ENCODE results near the gene NDUFAF8. TPM values are rescaled to one million over a fixed set of nuclear protein-coding genes. Genes with fewer than 3 reads are reported as not detected.

The NDUFAF8 gene
- total RNA-seq, 2 experiments from 2014 or later = 129 to 165 TPM

DNA sequence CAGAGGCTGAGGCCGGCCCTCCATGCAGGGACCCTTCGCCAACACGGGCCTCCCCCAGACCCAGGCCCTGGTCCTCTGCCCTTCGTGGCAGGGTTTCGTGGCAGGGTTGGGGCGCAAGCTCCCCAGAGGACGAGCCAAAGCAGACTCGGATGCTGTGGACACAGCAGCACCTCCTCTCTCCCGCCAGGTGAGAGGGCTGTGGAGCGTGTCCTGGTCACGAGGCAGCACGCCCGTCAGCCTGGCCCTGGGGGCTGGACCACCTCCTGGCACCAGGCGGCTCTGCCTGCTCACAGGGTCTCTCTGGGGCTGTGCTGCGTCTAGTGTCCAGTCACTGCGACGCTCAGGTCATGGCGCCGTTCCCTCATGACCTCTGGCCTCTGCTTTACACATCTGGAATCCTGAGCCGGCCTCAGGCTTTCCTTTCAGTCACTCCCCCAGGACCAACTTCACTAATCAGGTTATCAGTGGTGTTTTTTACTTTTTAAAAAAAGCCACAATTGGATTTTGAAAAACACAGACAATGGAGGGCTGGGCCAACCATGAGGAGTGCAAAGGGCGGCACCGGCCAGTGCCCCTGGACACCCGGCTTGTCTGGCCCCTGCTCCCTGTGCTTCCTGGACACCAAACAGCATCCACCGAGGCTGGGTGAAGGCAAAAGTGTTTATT lies 5.4 kb downstream of the NDUFAF8 start:
- Histone ChIP-seq H3K9me3 (ENCODE audit: low read length) (no peaks in the 10 kb centered on the region), H3K27ac (ENCODE audit: low read depth, low read length, poor library complexity, severe bottlenecking) (peak overlapping the region; percentile 23), H3K36me3 (ENCODE audit: insufficient read depth, low read length) (peaks cover 44% of the 10 kb centered on the region), H3K4me2 (ENCODE audit: low read length) (no peak overlapping the region), H3K4me3 (ENCODE audit: low read depth, low read length, poor library complexity, severe bottlenecking) (no peak overlapping the region), H2AFZ (ENCODE audit: low read length) (no peak overlapping the region), H3K4me1 (ENCODE audit: insufficient read depth, low read length, poor library complexity, severe bottlenecking) (peaks cover 39% of the 10 kb centered on the region), H3K79me2 (ENCODE audit: insufficient read depth, low read depth, low read length) (peaks cover 20% of the 10 kb centered on the region), H3K9me2 (ENCODE audit: insufficient read depth, low read length) (no peaks in the 10 kb centered on the region), H4K20me1 (ENCODE audit: insufficient read depth, low read length) (peaks cover 5% of the 10 kb centered on the region; the same call in 1 of the 2 replicates)
- intact Hi-C loops (cut with micrococcal nuclease; ENCODE audit: unreplicated experiment) = no loop called here
- BruUV-seq (replicated peaks) = no TSS peak
- no peak for TF ChIP-seq EZH2phosphoT487 (IDR thresholded peaks at IDR 0.05; ENCODE audit: borderline replicate concordance, low read depth, low read length)
- TF ChIP-seq, protein P1, sequence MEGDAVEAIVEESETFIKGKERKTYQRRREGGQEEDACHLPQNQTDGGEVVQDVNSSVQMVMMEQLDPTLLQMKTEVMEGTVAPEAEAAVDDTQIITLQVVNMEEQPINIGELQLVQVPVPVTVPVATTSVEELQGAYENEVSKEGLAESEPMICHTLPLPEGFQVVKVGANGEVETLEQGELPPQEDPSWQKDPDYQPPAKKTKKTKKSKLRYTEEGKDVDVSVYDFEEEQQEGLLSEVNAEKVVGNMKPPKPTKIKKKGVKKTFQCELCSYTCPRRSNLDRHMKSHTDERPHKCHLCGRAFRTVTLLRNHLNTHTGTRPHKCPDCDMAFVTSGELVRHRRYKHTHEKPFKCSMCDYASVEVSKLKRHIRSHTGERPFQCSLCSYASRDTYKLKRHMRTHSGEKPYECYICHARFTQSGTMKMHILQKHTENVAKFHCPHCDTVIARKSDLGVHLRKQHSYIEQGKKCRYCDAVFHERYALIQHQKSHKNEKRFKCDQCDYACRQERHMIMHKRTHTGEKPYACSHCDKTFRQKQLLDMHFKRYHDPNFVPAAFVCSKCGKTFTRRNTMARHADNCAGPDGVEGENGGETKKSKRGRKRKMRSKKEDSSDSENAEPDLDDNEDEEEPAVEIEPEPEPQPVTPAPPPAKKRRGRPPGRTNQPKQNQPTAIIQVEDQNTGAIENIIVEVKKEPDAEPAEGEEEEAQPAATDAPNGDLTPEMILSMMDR (conservative IDR thresholded peaks at IDR 0.05; ENCODE audit: low read length) = no peak
- ChIA-PET POLR2A (no interaction called here), CTCF (ENCODE audit: unreplicated experiment) (interaction anchor here (0.6 kb wide), 1 partner anchor 167 kb away, joined by 5 read pairs; no protein-coding TSS in a partner anchor)
- peak; percentile 47 for DNase-seq (ENCODE audit: low spot score)

DNA sequence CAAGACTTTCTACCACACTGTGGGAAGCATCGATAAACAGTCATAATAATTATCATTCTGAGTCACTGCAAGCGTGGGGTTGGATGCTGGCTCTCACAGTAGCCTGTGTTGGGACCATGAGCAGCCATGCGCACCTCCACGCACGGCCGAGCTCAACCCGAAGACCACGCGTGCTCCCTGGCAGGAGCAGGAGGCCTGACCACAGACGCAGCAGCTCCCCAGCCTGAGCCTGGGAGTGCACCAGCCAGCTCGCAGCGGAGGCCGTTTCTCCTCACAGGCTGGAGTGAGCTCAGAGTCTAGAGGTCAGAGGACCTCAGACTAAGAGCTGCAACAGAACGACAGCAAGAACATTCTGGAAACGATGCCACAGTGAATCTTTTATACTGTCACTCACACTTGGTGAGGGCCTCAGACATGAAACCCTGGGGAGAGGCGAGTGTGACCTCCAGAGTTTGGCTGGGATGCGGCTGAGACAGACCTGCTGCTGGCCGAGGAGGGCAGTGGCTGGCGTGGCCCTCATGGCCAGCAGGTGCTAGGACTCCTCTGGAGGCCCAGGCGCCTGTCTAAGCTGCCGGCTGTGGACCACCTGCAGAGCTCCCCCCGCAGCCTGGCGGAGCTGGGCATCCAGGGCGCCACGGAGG lies 6.0 kb downstream of the NDUFAF8 start:
- Histone ChIP-seq H3K4me1 (ENCODE audit: insufficient read depth, low read length, poor library complexity, severe bottlenecking) (peaks cover 44% of the 10 kb centered on the region), H3K9me3 (ENCODE audit: low read length) (no peaks in the 10 kb centered on the region), H3K27ac (ENCODE audit: low read depth, low read length, poor library complexity, severe bottlenecking) (peak overlapping the region; percentile 23), H3K9me2 (ENCODE audit: insufficient read depth, low read length) (no peaks in the 10 kb centered on the region), H2AFZ (ENCODE audit: low read length) (no peak overlapping the region), H3K36me3 (ENCODE audit: insufficient read depth, low read length) (peaks cover 47% of the 10 kb centered on the region), H4K20me1 (ENCODE audit: insufficient read depth, low read length) (peaks cover 5% of the 10 kb centered on the region; the same call in 1 of the 2 replicates), H3K4me3 (ENCODE audit: low read depth, low read length, poor library complexity, severe bottlenecking) (no peak overlapping the region), H3K79me2 (ENCODE audit: insufficient read depth, low read depth, low read length) (peaks cover 13% of the 10 kb centered on the region), H3K4me2 (ENCODE audit: low read length) (no peak overlapping the region)
- ChIA-PET CTCF (ENCODE audit: unreplicated experiment) (interaction anchor here (0.6 kb wide), 1 partner anchor 240 kb away, joined by 3 read pairs; no protein-coding TSS in a partner anchor), POLR2A (no interaction called here)
- DNase-seq (ENCODE audit: low spot score) = peak; percentile 33
- TF ChIP-seq, protein P1 (conservative IDR thresholded peaks at IDR 0.05; ENCODE audit: low read length) = no peak
- no peak for TF ChIP-seq EZH2phosphoT487 (IDR thresholded peaks at IDR 0.05; ENCODE audit: borderline replicate concordance, low read depth, low read length)
- no TSS peak for BruUV-seq (replicated peaks)
- intact Hi-C loops (cut with micrococcal nuclease; ENCODE audit: unreplicated experiment) = no loop called here
